Fibroblast of peridontal ligament (primary cell): ENCODE measurements around the gene RRP7A.
"Not testable (repeated sequence)": the region's sequence is repeated elsewhere in the genome, so short reads cannot be mapped to it uniquely, and the experiment has no call there.

Experiments used
- DNase-seq: peaks from one replicate; pipeline ENCODE4 v3.0.0-alpha.2; 2010; ENCODE audit errors: extremely low read depth

Gene RRP7A, protein sequence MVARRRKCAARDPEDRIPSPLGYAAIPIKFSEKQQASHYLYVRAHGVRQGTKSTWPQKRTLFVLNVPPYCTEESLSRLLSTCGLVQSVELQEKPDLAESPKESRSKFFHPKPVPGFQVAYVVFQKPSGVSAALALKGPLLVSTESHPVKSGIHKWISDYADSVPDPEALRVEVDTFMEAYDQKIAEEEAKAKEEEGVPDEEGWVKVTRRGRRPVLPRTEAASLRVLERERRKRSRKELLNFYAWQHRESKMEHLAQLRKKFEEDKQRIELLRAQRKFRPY

GRCh38 chr22:42519525-42520401 lies at the start of gene RRP7A:
TSS of gene RRP7A (minus strand) at chr22:42519796. CDS start at chr22:42519786, 10 bp downstream.
- peak; percentile 48 for DNase-seq

GRCh38 chr22:42567950-42568349 lies 48.4 kb upstream of the RRP7A start:
- DNase-seq, result not testable (repeated sequence)

- DNase-seq, result no peak
Measured at GRCh38 chr22:42565956-42566355, 46.4 kb upstream of the RRP7A start.

GRCh38 chr22:42564699-42565098 lies 45.1 kb upstream of the RRP7A start:
- DNase-seq, result no peak

GRCh38 chr22:42563943-42564342 lies 44.3 kb upstream of the RRP7A start:
- DNase-seq, result not testable (repeated sequence)

DNA sequence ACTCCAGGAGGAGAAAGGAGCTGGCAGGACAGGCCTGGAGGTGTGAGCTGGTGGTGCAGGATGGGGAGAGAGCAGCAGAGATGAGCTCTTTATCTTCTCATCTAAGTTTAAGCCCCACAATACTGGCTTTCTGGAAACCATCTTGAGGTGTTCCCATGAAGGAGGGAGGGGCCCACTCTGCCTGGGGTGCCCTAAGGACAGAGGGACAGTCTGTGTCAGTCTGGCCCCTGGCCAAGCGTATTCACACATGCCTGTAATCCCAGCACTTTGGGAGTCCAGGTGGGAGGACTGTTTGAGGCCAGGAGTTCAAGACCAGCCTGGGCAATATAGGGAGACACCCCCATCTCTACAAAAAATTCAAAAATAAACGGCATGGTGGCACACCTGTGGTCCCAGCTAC lies 43.1 kb upstream of the RRP7A start:
- no peak for DNase-seq

DNA sequence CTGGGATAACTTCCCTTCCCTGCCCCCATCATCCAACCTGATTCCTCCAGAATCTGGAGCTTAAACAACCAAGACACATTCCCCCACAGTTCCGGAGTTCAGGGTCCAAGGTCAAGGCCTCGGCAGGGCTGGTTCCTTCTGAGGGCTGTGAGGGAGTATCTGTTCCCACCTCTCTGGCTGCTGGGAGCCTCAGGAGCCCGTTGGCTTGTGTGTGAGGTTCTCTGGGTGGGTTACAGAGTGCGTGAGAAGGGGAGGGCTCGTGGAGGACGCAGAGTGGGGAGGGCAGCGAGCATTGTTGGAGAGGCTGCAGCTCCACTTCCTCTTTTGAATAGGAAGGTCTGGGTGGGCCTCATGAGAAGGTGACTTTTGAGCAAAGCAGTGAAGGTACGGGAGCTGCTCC lies 42.7 kb upstream of the RRP7A start:
- no peak for DNase-seq

DNA sequence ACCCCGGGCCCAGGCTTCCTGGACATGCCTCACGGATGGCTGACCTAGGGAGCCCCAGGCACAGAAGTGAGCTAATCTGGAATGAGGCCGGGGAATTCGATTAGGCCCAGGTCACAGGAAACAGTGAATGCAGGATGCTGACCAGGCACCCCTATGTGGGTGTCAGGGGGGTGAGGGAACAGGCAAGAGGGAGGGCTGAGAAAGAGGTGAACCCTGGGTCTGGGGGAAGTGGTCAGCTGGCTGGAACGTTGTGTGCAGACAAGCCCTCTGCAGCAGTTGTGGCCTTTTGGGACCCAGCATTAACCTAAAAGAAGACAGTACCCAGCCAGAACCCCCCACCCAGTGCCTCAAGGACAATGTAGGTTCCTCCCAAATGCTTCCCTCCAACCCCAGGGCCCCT lies 42.3 kb upstream of the RRP7A start:
- DNase-seq, result no peak

GRCh38 chr22:42560781-42561180 lies 41.2 kb upstream of the RRP7A start:
- DNase-seq, result no peak

- no peak for DNase-seq
Measured at GRCh38 chr22:42560381-42560780, 40.8 kb upstream of the RRP7A start.

DNA sequence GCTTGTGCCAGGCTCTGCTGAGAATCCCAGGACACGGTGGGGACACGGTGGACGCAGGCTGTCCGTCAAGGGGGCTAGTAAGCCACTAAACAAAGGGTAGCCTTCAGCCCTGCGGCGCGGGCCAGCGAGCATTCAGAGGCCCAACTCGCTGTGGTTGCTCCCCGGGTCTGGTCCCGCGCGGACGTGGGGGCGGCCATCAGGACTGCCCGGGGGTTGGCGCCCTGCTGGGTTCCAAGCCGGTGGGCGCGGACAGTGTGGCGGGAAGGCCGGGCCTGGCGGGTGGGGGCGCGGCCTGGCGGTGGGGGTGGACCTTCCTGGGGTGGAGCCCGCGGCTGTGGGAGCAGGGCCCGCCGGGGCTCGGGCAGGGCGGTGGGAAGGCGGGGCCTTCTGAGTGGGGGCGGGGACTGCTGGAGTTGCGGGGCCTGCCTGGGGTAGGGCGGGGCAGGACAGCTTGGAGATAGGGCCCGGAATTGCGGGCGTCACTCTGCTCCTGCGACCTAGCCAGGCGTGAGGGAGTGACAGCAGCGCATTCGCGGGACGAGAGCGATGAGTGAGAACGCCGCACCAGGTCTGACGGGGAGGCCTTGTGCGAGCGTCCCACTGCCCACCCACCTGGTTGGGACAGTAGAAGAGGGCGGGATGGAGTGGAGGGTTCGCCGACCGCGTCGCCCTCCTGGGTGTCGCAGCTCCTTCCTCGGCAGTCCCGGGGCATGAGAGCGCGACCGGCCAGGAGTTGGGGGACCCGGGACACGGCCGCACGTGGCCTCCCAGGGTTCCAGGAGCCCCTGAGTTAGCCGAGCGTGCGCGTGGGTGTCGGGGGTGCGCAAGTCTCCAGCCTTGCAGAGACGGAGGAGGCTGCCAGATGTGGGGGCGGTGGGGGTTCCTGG lies 34.1 kb upstream of the RRP7A start, which contains the start of gene SERHL2:
Gene SERHL2, plus strand, starts transcription at position 482 of the 887 bp plus-strand sequence. Its CDS starts 65 bp downstream, at position 547.
- peak; percentile 51 for DNase-seq

- not testable (repeated sequence) for DNase-seq
Measured at GRCh38 chr22:42552294-42552647, 32.7 kb upstream of the RRP7A start.

DNA sequence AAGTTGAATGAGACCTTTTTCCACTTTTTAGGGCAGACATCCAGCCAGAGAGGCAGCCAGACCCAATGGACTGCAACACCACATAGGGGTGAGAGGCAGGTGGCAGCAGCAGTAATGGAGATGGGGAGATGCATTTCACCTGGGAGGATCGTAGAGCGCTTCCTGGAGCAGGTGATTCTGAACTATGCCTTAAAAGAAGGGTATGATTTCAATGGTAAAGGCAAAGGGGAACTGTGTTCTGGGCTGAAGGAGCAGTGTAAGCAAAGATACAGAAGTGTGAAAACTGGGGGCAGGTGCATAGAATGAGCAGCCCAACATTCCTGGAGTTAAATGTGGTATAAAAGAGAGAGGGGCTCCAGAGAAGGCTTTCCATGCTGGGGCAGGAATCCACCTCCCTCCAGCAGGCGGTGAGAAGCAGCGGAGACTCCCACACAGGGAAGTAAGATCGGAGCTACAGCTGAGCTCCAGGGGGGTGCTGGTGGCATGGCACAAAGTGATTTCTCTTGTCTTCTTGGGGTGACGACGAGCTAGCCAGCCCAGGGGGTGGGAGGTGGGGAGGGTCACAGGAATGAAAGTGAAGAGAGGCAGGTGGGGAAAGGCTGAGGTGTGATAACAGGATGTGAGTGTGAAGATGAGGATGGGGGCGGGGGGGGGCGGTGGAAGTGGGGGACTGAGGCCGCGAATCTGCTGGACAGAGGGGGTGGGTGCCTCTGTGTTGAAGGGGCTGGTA lies 29.9 kb upstream of the RRP7A start:
- no peak for DNase-seq

DNA sequence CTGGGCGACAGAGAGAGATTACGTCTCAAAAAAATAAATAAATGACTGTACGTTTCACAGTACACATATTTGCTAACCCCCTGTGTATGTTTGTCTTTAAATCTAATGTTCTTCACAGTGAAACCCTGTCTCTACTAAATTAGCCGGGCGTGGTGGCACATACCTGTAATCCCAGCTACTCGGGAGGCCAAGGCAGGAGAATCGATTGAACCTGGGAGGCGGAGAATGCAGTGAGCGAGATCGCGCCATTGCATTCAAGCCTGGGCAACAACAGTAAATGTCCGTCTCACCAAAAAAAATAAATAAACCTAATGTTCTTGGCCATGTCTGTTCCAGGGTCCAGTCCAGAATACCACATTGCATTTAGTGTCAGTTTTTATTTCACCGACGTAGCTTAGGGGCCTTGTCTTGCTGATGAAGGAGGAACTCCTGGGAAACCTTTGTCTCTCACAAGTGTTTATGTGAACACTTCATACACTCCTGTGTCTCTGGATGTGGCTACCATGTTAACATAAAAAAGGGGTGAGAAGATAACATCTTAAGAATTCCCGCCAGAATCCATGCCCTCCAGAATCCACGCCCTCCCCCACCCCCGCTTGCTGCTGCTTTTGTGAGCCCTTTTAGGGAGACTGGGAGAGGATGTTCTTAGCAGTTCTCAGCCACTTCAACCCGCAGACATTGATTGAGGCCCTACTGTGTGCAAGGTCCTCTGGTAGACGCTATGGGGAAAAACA lies 29.2 kb upstream of the RRP7A start:
- no peak for DNase-seq

DNA sequence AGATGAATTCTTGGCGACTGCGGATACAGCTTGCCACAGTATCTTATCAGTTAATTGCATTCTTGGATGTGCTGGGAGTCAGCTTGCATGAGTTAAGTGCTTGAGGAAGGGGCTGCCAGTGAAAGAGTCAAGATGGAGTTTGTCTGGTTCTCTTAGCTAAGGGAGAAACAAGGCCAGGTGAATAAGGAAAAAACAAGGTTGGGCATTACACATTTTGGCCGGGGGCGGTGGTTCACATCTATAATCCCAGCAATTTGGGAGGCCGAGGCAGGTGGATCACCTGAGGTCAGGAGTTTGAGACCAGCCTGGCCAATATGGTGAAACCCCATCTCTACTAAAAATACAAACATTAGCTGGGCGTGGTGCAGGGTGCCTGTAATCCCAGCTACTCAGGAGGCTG lies 28.5 kb upstream of the RRP7A start:
- DNase-seq, result not testable (repeated sequence)

- no peak for DNase-seq
Measured at GRCh38 chr22:42547562-42547961, 28.0 kb upstream of the RRP7A start.

GRCh38 chr22:42544686-42545085 lies 25.1 kb upstream of the RRP7A start:
- no peak for DNase-seq

- peak; percentile 37 for DNase-seq
Measured at GRCh38 chr22:42539236-42539771, 19.7 kb upstream of the RRP7A start.

DNA sequence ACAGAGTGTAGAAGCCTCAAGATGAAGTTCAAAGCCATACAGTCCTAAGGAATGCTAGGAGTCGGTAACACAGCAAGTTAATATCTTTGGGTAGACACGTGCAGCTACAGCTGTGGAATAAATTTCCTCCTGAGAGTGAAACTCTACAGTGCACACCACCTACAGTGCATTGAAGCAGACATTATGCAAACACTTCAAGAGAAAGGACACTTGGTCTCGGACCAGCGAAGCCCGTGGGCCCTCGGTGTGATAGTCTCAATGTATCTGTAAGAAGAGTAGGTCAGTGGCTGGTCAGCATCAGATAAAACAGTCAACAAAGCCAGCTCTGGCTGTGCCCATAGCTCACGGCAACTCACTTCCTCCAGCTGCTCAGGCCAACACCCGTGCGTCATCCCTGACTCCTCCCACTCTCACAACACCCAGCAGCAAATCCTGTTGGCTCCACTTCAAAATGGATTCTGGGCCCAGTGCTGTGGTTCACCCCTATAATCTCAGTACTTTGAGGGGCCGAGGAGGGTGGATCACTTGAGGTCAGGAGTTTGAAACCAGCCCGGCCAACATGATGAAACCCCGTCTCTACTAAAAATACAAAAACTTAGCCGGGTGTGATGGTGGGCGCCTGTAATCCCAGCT lies 17.7 kb upstream of the RRP7A start:
- not testable (repeated sequence) for DNase-seq

GRCh38 chr22:42536634-42537033 lies 17.0 kb upstream of the RRP7A start:
- DNase-seq, result not testable (repeated sequence)
